Measurements from ENCODE around the gene ZNF296.

- TF ChIP-seq, protein P1, sequence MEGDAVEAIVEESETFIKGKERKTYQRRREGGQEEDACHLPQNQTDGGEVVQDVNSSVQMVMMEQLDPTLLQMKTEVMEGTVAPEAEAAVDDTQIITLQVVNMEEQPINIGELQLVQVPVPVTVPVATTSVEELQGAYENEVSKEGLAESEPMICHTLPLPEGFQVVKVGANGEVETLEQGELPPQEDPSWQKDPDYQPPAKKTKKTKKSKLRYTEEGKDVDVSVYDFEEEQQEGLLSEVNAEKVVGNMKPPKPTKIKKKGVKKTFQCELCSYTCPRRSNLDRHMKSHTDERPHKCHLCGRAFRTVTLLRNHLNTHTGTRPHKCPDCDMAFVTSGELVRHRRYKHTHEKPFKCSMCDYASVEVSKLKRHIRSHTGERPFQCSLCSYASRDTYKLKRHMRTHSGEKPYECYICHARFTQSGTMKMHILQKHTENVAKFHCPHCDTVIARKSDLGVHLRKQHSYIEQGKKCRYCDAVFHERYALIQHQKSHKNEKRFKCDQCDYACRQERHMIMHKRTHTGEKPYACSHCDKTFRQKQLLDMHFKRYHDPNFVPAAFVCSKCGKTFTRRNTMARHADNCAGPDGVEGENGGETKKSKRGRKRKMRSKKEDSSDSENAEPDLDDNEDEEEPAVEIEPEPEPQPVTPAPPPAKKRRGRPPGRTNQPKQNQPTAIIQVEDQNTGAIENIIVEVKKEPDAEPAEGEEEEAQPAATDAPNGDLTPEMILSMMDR (conservative IDR thresholded peaks at IDR 0.05): no peak
- TF ChIP-seq EZH2 (IDR thresholded peaks at IDR 0.05; ENCODE audit: low read depth): no peak
These were observed 1.5 kb downstream of the ZNF296 start for GRCh38 chr19:45074744-45075300.

Measured in PC-9 (cell line).